HG02943 (cell line): ENCODE data around the gene TBC1D32.
"Not testable (repeated sequence)": the region's sequence is repeated elsewhere in the genome, so short reads cannot be mapped to it uniquely, and the experiment has no call there.

ENCODE experiments used
- ATAC-seq: cut with Tn5 transposase; IDR thresholded peaks from one replicate; pipeline ENCODE4 v1.9.1; 2021; ENCODE audit warnings: mild to moderate bottlenecking, low read depth, moderate library complexity; ENCODE audit not compliant: unreplicated experiment

TBC1D32 gene, protein sequence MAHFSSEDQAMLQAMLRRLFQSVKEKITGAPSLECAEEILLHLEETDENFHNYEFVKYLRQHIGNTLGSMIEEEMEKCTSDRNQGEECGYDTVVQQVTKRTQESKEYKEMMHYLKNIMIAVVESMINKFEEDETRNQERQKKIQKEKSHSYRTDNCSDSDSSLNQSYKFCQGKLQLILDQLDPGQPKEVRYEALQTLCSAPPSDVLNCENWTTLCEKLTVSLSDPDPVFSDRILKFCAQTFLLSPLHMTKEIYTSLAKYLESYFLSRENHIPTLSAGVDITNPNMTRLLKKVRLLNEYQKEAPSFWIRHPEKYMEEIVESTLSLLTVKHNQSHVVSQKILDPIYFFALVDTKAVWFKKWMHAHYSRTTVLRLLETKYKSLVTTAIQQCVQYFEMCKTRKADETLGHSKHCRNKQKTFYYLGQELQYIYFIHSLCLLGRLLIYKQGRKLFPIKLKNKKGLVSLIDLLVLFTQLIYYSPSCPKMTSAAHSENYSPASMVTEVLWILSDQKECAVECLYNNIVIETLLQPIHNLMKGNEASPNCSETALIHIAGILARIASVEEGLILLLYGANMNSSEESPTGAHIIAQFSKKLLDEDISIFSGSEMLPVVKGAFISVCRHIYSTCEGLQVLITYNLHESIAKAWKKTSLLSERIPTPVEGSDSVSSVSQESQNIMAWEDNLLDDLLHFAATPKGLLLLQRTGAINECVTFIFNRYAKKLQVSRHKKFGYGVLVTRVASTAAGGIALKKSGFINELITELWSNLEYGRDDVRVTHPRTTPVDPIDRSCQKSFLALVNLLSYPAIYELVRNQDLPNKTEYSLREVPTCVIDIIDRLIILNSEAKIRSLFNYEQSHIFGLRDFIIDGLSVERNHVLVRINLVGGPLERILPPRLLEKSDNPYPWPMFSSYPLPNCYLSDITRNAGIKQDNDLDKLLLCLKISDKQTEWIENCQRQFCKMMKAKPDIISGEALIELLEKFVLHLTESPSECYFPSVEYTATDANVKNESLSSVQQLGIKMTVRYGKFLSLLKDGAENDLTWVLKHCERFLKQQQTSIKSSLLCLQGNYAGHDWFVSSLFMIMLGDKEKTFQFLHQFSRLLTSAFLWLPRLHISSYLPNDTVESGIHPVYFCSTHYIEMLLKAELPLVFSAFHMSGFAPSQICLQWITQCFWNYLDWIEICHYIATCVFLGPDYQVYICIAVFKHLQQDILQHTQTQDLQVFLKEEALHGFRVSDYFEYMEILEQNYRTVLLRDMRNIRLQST

DNA sequence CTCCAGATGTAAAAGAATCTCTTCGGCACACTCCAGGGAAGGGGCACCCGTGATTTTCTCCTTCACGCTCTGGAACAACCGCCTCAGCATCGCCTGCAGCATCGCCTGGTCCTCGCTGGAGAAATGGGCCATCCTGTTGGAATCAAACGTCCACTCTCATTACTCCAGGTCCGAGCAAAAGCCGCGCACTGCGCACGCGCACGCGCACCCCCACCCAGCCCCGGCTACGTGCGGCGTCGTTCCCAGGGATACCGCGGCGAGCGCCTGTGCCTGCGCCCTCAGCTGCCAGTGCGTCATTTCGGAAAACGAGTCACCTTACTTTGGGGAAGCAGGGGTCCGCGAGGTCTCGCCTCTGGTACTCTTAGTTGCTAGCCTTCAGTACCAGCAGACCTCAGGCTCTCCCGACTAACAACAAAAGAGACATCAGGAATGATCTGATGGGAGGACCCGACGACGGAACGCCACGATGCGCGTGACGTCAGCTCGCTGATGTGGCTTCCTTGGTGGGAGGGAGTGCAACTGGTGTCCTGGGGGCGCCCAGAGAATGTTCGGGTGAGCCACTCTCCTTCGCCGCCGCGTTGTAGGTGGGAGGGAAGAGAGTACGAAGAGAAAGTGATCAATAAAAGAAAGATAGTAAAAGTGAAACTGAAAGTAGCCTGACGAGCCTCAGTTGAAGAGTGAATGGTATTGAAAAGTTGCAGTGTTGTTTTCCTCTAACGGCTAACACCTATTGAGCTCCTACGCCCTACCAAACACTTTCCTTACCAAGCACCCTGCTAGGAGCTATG lies at the start of gene TBC1D32:
TBC1D32 (minus strand) TSS at position 182 of the 788 bp plus-strand sequence; CDS start at position 132, 50 bp downstream.
- peak; percentile 95 for ATAC-seq

DNA sequence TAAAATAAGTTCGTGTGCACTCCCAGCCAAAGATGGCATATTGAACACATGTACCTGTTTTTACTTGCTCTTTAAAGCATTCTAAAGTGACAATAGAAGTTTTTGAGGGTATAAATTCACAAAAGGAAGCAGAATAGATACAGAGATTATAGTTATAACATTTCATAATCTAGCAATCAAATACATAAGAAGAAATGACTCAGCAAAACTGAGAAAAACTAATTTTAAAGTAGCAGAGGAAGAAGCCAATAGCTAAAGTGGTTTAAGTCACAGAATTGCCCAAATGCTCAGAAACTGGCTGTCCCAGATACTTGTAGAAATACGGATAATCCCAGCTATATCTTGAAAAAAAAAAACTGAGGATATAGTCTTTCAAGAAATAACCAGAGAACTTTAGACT lies 49.2 kb upstream of the TBC1D32 start:
- no peak for ATAC-seq

DNA sequence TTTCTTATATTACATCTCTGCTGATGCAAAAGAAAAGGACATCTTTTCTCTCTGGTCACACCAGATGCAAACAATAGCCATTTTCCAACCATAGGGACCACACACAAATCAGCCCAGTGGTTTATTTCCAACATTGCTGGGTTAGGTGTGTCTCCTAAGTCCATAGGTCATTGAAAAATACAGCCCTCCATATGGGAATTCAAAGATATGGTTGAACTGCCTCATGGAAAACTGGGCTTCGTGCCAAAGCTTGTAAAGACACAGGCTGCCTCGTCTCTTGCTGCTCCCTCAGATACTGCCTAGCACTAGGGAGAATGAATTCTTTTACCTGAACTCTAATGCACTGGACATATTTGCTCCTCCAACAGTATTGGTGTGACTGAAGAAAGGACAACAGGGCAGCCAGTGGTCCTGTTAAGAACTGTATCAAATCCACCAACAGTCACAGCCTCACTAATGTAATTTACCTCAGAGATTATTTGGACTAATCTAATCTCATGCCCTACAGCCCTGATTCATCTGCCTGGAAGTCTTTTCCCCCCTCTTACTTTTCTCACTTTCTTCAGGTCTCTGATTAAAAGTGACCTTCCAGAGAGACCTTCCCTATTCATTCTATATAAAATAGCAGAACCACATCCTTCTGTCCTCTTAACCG lies 48.3 kb upstream of the TBC1D32 start:
- no peak for ATAC-seq

DNA sequence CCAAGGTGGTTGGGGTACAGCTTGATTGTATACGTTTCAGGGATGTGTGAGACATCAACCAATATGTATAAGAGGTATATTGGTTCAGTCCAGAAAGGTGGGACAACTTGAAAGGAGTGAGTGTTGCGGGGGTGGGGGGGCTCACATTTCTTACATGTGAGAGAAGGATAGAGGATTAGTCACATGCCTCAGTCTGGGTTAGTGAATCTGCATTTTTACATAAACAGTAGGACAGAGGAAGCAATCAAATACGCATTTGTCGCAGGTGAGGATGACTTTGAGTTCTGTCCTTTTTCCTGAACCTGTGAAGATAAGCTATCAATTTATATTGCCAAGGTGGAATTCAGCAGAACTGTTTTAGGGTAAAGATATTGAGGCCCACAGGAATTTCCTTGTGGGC lies 42.1 kb upstream of the TBC1D32 start:
- ATAC-seq = no peak

DNA sequence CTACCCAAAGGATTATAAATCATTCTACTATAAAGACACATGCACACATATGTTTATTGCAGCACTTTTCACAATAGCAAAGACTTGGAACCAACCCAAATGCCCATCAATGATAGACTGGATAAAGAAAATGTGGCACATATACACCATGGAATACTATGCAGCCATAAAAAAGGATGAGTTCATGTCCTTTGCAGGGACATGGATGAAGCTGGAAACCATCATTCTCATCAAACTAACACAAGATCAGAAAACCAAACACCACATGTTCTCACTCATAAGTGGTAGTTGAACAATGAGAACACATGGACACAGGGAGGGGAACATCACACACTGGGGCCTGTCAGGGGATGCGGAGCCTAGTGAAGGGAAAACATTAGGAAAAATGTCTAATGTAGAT lies 39.9 kb upstream of the TBC1D32 start:
- not testable (repeated sequence) for ATAC-seq

DNA sequence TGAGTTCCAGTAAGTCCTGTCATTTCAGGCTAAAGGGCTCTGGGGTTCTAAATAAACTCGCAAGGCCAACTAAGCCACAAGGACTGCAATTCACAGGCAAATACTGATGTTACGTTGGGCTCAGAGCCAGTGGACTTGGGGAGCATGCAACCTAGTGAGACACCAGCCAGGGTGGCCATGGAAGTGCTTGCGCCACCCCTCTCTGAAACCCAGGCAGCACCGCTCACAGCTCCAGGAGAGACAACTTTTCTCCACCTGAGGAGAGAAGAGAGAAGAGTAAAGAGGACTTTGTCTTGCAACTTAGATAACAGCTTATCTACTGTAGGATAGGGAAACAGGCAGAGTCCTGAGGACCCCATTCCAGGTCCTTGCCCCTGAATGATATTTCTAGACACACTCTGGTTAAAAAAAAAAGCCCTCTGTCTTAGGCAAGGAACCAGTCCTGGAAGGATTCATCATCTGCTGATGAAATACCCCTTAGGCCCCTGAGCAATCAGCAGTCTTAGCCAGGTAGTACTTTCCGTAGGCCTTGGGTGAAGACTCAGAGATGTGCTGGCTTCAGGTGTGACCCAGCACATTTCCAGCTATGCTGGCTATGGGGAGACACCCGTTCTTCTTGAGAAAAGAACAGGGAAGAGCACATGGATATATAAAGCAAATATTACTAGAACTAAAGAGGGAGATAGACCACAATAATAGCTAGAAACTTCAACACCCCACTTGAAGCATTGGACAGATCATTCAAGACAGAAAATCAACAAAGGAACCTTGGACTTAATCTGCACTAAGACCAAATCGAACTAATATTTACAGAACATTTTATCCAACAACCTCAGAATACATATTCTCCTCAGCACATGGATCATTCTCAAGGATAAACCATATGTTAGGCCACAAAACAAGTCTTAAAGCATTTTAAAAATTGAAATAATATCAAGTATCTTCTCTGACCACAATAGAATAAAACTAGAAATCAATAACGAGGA lies 31.5 kb upstream of the TBC1D32 start:
- no peak for ATAC-seq

DNA sequence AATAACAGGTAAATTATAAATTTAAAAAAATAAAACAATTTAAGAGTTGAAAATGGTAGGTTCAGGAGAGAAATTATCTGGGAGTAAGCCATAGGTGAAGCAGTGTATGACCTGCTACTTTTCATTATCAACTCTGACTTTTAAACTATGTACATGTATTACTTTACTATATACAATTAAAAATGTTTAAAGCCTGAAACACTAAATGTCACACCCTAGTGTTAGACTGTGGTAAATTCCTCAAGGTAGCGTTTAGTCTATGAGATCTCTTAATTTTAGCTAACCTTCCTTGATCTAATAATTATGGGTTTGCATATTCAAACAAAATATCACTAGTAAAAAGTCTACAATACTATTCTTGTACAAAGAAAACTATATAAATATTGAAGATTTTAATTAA lies 22.3 kb upstream of the TBC1D32 start:
- ATAC-seq = no peak

DNA sequence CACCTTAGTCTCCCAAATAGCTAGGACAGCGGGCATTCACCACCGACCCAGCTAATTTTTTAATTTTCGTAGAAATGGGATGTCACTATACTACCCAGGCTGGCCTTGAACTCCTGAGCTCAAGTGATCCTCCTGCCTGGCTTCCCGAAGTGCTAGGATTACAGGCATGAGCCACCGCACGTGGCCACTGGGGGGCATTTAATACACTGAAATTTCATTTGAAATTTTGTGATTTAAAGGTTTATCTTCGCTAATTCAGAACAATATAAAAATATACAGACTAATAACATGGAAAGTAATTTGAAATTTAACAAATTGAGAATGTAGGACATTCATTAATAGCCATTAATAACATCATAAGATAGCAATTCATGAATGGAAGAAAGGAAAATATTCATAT lies 20.5 kb upstream of the TBC1D32 start:
- ATAC-seq = no peak

DNA sequence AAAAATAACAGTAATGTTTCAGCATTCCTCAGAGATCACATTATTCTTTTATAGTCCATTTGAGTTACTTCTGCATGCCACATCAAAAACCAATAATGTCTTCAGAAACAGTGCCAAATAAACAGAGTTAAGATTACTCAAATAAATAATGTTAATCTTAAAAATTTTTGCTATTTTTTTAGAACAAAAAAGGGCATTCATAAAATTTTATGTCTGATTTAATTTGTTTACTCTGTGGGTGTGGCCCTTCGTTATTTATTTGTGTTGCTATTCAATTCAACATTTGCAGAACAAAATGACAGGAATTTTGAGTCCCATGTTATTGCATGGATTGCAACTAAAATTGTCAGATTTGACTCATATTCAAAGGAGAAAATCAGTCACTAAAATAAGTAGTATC lies 18.7 kb upstream of the TBC1D32 start:
- no peak for ATAC-seq

DNA sequence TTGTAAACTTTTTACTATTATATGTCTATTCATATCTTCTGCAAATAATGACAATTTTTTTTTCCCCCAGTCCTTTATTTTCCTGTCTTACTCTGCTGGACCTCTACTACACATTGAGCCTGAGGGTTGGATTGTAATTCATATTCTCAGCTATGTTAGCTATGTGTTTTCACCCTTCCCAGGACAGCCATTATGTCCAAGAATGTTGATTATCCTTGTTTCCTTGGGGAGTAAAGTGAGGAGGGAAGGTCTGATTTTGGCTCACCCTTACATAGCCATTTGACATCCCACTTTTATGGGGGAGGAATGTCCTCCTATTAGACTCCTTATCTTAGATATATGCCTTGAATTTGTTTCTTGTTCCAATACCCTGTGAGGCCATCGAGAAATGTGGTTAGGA lies 17.6 kb upstream of the TBC1D32 start:
- ATAC-seq = no peak

DNA sequence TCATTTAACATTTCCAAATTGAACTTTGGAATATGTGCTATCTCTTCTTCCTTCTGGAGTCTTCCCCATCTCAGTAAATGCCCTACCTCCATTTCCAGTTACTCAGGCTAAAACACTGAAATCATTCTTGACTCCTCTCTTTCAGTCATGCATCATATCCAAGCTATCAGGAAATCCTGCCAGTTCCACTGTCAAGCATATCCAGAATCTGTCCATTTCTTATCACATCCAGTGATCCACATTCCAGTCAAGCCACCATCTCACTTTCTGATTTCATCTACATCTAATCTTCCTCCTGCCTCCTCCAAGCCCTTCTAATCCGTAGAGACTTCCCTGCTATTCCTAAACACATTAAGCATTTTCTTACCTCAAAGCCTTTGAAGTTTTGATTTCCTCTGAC lies 15.3 kb upstream of the TBC1D32 start:
- ATAC-seq = no peak

DNA sequence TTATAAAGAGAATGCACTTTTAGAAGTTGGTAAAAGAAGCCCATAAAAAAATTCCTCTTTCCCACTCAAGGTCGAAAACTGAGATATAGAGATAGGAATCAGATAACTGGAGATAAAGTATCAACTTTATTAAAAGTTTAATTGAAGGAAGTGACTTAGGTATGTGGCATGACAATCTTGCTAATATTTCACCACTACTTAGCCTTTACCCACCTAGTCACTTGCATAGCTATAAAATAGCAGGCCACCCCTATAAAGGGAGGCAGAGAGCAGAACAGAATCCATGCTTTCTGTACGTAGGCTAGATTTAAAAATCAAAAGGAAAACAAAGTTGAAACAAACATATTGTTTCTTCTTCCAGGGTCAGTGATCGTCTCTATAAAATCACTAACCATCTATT lies 13.2 kb upstream of the TBC1D32 start:
- ATAC-seq = no peak

DNA sequence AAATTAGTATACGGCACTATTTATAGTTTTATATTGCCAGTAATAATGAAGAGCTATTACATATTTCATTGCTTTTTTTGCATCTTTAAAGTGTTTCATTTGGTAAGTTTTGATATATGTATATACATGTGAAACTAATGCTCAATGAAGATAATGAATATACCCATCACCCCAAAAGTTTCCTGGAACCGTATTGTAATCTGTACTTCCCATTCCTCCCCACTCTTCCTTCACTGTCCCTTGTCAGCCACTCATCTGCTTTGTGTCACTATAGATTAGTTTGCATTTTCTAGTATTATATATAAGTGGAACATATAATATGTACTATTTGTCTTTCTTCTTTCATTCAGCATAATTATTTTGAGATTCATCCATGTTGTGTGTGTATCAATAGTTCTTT lies 10.3 kb upstream of the TBC1D32 start:
- ATAC-seq = no peak

DNA sequence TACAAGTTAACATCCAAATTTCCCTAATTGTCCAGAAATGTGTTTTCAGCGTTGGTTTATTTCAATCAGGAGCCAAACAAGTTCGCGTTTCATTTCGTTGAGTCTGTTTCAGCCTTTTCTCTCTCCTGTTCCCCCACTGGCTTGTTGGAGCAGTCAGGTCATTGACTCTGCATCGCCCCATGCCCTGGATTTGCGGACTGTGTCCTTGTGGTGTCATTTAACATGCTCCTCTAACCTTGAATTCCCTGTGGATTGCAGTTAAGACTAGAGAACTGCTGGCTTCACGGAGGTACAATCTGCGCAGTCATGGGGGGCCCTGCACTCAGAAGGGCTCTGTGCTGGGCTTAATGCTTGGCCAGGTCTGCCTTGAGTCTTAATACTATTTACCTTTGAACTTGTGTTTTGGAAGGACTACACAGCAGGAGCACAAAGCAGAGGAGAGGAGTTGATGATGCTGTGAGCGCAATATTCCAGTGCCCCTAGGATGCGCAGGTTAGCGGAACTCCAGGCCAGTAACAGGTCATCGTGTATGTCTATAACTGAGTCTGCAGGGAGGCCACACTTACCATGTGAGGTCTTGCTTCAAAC lies 5.5 kb upstream of the TBC1D32 start:
- ATAC-seq = no peak

DNA sequence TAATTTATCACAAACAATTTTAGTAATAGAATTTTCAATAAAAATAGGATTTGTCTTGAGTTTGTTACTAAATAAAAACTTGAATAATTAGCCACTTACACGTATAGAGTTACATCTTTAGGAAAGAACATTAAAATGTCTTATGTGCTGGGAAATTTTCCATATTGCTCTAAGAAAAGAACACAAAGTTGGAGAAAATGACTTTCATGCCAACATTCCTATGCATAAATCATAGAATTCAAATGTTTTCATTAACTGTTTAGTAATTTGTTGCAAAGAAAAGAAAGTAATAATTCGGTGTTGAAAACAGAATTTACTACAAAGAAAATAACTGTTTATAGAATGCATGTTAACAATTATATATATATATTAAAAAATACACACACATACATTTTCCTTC lies 4.7 kb upstream of the TBC1D32 start:
- no peak for ATAC-seq

DNA sequence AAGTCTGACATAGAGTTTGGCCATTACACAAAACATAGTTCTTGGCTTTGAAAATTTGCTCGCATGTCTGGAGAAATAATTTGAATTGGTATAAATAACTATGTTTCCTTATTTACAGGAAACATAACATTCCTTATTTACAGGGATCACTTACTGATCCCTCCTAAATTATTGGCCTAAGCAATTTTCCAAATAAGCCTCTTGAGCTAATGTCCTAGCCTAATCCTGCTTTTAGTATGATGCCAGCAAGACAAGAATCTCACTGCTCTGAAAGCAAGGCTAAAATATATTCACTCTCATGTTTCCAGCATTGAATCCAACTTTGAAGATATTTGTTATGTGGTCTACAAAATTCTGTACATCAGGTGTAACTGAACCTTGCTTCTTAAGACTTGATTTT lies 4.1 kb upstream of the TBC1D32 start:
- ATAC-seq = no peak

DNA sequence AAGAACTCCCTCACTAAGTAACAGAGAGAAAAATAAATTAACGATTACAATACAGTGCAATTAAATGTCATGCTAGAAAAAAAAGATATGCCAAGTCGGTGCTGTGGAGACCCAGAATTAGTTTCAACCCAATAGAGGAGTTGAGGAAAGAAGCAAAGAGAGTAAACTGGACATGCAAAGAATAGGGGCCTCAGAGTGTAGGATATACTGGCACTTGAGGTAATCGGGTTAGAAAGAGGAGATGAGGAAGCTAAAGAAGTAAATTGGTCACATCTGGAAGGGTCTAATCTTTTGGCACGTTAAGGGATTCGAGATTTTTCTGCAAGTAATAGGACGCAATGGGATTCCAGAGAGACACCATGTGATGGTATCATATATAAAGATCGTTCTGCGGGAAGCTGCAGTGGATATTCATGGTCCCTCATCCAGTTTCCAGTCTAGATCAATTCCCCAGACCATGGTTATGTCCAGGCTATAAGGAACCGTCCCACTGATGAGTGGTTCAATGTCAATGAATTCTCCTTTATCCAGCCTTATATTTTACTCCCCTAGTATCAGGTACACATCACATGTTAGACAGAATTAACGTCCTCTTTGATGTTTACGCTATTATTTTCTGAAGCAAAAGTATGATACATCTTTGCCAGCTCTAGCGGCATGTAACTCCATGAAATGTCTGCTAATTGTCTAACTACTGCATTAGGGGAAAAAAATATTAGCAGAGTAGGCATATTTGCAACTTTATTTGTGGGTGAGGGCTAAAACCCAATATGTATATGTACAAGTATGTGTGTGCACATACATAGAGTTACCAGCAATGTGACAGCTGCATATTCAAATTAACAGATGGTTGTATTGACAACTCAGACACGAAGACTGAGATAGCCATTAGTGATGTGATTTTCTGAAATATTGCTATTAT lies 1.1 kb upstream of the TBC1D32 start:
- ATAC-seq = peak; percentile 5
